ENCODE data around the gene TIA1.
"Not testable (repeated sequence)": the region's sequence is repeated elsewhere in the genome, so short reads cannot be mapped to it uniquely, and the experiment has no call there.

TIA1 gene, protein sequence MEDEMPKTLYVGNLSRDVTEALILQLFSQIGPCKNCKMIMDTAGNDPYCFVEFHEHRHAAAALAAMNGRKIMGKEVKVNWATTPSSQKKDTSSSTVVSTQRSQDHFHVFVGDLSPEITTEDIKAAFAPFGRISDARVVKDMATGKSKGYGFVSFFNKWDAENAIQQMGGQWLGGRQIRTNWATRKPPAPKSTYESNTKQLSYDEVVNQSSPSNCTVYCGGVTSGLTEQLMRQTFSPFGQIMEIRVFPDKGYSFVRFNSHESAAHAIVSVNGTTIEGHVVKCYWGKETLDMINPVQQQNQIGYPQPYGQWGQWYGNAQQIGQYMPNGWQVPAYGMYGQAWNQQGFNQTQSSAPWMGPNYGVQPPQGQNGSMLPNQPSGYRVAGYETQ

DNA sequence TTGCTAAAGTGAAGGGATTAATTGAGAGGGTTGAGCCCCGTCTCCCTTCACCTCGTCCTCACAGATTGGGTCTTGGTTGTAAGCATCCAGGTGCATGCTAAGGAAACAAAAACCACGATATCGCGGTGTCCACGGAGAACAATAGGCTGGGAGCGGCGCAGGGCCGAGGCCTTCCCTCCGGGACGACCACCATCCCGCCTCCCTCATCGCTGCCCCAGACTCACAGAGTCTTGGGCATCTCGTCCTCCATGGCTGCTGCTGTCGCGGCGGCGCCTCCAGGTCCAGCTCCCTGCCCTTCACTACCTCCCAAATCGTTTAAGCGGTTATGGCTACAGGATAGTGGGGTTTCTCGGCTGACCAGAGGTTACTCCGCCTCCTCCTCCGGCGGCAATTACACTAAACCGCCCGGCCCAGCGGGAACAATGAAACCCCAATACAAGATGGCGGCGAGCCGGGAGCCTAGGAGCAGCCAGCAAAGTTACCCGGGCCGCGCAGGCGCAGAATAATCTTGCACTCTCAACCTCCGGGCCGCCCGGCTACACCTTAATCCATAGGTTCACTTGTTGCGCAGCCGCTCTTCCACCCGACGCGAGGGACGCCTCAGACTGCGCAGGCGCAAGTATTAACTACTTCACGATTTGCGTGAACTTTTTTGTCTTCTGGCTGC lies at the start of gene TIA1:
TIA1 (minus strand) TSS at position 448 of the 667 bp plus-strand sequence; CDS start at position 250, 198 bp downstream.
- TF ChIP-seq, protein P1, sequence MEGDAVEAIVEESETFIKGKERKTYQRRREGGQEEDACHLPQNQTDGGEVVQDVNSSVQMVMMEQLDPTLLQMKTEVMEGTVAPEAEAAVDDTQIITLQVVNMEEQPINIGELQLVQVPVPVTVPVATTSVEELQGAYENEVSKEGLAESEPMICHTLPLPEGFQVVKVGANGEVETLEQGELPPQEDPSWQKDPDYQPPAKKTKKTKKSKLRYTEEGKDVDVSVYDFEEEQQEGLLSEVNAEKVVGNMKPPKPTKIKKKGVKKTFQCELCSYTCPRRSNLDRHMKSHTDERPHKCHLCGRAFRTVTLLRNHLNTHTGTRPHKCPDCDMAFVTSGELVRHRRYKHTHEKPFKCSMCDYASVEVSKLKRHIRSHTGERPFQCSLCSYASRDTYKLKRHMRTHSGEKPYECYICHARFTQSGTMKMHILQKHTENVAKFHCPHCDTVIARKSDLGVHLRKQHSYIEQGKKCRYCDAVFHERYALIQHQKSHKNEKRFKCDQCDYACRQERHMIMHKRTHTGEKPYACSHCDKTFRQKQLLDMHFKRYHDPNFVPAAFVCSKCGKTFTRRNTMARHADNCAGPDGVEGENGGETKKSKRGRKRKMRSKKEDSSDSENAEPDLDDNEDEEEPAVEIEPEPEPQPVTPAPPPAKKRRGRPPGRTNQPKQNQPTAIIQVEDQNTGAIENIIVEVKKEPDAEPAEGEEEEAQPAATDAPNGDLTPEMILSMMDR (conservative IDR thresholded peaks at IDR 0.05; ENCODE audit: low read length): no peak
- H3K4me3 ChIP-seq (ENCODE audit: low read length): peak within 1 kb of the TSS; percentile 97
- DNase-seq (ENCODE audit: low read depth): peak; percentile 97

DNA sequence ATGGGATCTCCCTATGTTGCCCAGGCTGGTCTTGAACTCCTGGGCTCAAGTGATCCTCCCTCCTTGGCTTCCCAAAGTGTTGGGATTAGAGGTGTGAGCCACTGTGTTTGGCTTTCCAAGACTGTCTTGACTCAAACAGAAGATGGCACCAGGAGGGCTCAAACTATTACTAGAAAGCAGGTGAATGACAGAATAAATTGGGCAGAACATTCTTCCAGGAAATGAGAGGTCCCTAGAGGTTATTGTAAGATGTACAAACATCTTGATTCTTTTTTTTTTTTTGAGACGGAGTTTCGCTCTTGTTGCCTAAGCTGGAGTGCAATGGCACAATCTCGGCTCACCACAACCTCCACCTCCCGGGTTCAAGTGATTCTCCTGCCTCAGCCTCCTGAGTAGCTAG lies 49.4 kb upstream of the TIA1 start:
- H3K4me3 ChIP-seq (ENCODE audit: low read length); DNase-seq (ENCODE audit: low read depth): not testable (repeated sequence)

GRCh38 chr2:70283500-70284191 lies 35.2 kb upstream of the TIA1 start:
- H3K4me3 ChIP-seq (ENCODE audit: low read length): no peak overlapping the region
- DNase-seq (ENCODE audit: low read depth): no peak
- TF ChIP-seq, protein P1 (conservative IDR thresholded peaks at IDR 0.05; ENCODE audit: low read length): no peak

GRCh38 chr2:70282439-70282838 lies 34.0 kb upstream of the TIA1 start:
- H3K4me3 ChIP-seq (ENCODE audit: low read length): no peak overlapping the region
- TF ChIP-seq, protein P1 (conservative IDR thresholded peaks at IDR 0.05; ENCODE audit: low read length): no peak
- DNase-seq (ENCODE audit: low read depth): no peak

- TF ChIP-seq, protein P1 (conservative IDR thresholded peaks at IDR 0.05; ENCODE audit: low read length): no peak
- H3K4me3 ChIP-seq (ENCODE audit: low read length): no peak overlapping the region
- no peak for DNase-seq (ENCODE audit: low read depth)
Measured at GRCh38 chr2:70280242-70280798, 31.9 kb upstream of the TIA1 start.

- no peak overlapping the region for H3K4me3 ChIP-seq (ENCODE audit: low read length)
- TF ChIP-seq, protein P1 (conservative IDR thresholded peaks at IDR 0.05; ENCODE audit: low read length): no peak
- DNase-seq (ENCODE audit: low read depth): no peak
Measured at GRCh38 chr2:70270323-70270722, 21.9 kb upstream of the TIA1 start.

- not testable (repeated sequence) for DNase-seq (ENCODE audit: low read depth); H3K4me3 ChIP-seq (ENCODE audit: low read length)
Measured at GRCh38 chr2:70269422-70270302, 21.2 kb upstream of the TIA1 start.

- not testable (repeated sequence) for H3K4me3 ChIP-seq (ENCODE audit: low read length); DNase-seq (ENCODE audit: low read depth)
Measured at GRCh38 chr2:70266925-70267324, 18.5 kb upstream of the TIA1 start.
